SK-N-SH treated with all-trans-retinoic acid at 6 μM for 48 hours (cell line): ENCODE results near the gene CLIP1.

Experiments used
- ATAC-seq: fragments of 200-7000 bp; cut with Tn5 transposase; 3 replicates; pipeline ENCODE4 v1.9.1; 2020; ENCODE audit warnings: mild to moderate bottlenecking, moderate library complexity
- ARNTL ChIP-seq: fragments of 450-650 bp; formaldehyde crosslinking; IDR thresholded peaks from 2 replicates; pipeline ENCODE4 v1.5.0; 2020; ENCODE audit warnings: low read depth, mild to moderate bottlenecking, moderate library complexity, borderline replicate concordance
- BACH2 ChIP-seq: fragments of 250-450 bp; sonication (Bioruptor Pico); IDR thresholded peaks from 2 replicates; pipeline ENCODE4 v1.9.0; 2021; ENCODE audit warnings: mild to moderate bottlenecking, borderline replicate concordance
- CSDC2 ChIP-seq: fragments of 250-450 bp; sonication (Bioruptor Pico); IDR thresholded peaks from 2 replicates; pipeline ENCODE4 v1.5.0; 2020; ENCODE audit warnings: mild to moderate bottlenecking, moderate library complexity
- ESRRG ChIP-seq: fragments of 250-450 bp; sonication (Bioruptor Pico); IDR thresholded peaks from 2 replicates; pipeline ENCODE4 v1.6.1; 2021; ENCODE audit warnings: mild to moderate bottlenecking
- GLIS3 ChIP-seq: fragments of 250-450 bp; sonication (Bioruptor Pico); IDR thresholded peaks from 2 replicates; pipeline ENCODE4 v1.5.0; 2020; ENCODE audit warnings: mild to moderate bottlenecking, moderate library complexity
- ISL1 ChIP-seq: fragments of 250-450 bp; sonication (Bioruptor Pico); IDR thresholded peaks from 2 replicates; pipeline ENCODE4 v2.1.2; 2022; ENCODE audit warnings: mild to moderate bottlenecking, moderate library complexity
- OSR1 ChIP-seq: fragments of 250-450 bp; sonication (Bioruptor Pico); IDR thresholded peaks from 2 replicates; pipeline ENCODE4 v1.8.0; 2022; ENCODE audit warnings: moderate library complexity, mild to moderate bottlenecking, inconsistent platforms
- PPARA ChIP-seq: fragments of 250-450 bp; sonication (Bioruptor Pico); IDR thresholded peaks from 2 replicates; pipeline ENCODE4 v1.5.0; 2020; ENCODE audit warnings: mild to moderate bottlenecking, borderline replicate concordance
- SNAI2 ChIP-seq: fragments of 250-450 bp; sonication (Bioruptor Pico); IDR thresholded peaks from 2 replicates; pipeline ENCODE4 v1.5.0; 2020; ENCODE audit warnings: mild to moderate bottlenecking, moderate library complexity
- TCF4 ChIP-seq: fragments of 250-450 bp; sonication (Bioruptor Pico); IDR thresholded peaks from 2 replicates; pipeline ENCODE4 v1.8.0; 2021; ENCODE audit warnings: mild to moderate bottlenecking, moderate library complexity, borderline replicate concordance
- TOX ChIP-seq: fragments of 250-450 bp; sonication (Bioruptor Pico); IDR thresholded peaks from 2 replicates; pipeline ENCODE4 v1.8.0; 2021; ENCODE audit warnings: mild to moderate bottlenecking, moderate library complexity, borderline replicate concordance
- ZC3H10 ChIP-seq: fragments of 250-450 bp; sonication (Bioruptor Pico); IDR thresholded peaks from 2 replicates; pipeline ENCODE4 v1.5.1; 2021; ENCODE audit warnings: mild to moderate bottlenecking, moderate library complexity
- ZFP3 ChIP-seq: fragments of 250-450 bp; sonication (Bioruptor Pico); IDR thresholded peaks from 2 replicates; pipeline ENCODE4 v1.5.0; 2020; ENCODE audit warnings: mild to moderate bottlenecking, moderate library complexity
- ZFP30 ChIP-seq: fragments of 450-650 bp; formaldehyde crosslinking; IDR thresholded peaks from 2 replicates; pipeline ENCODE4 v1.5.0; 2022; ENCODE audit warnings: mild to moderate bottlenecking, moderate library complexity
- ZNF565 ChIP-seq: fragments of 450-650 bp; formaldehyde crosslinking; conservative IDR thresholded peaks from 2 replicates; pipeline ENCODE4 v1.5.0; 2020; ENCODE audit warnings: low read depth, mild to moderate bottlenecking, moderate library complexity
- ZNF70 ChIP-seq: fragments of 450-650 bp; formaldehyde crosslinking; IDR thresholded peaks from 2 replicates; pipeline ENCODE4 v1.5.0; 2020; ENCODE audit warnings: mild to moderate bottlenecking, moderate library complexity
- TF ChIP-seq, protein P1 (sequence below): fragments of 250-450 bp; sonication (Bioruptor Pico); IDR thresholded peaks from 2 replicates; pipeline ENCODE4 v1.5.1; 2020; ENCODE audit warnings: low read depth, mild to moderate bottlenecking, moderate library complexity
- TF ChIP-seq, protein P2 (sequence below): fragments of 250-450 bp; sonication (Bioruptor Pico); IDR thresholded peaks from 2 replicates; pipeline ENCODE4 v1.5.0; 2020; ENCODE audit warnings: mild to moderate bottlenecking, moderate library complexity
- TF ChIP-seq, protein P3 (sequence below): fragments of 250-450 bp; sonication (Bioruptor Pico); IDR thresholded peaks from 2 replicates; pipeline ENCODE4 v1.8.0; 2020; ENCODE audit warnings: mild to moderate bottlenecking, moderate library complexity, borderline replicate concordance
- TF ChIP-seq, protein P4 (sequence below): fragments of 250-450 bp; sonication (Bioruptor Pico); IDR thresholded peaks from 2 replicates; pipeline ENCODE4 v1.8.0; 2021; ENCODE audit warnings: low read depth, mild to moderate bottlenecking, moderate library complexity, borderline replicate concordance
- TF ChIP-seq, protein P5 (sequence below): fragments of 250-450 bp; sonication (Bioruptor Pico); IDR thresholded peaks from 2 replicates; pipeline ENCODE4 v1.5.1; 2021; ENCODE audit warnings: mild to moderate bottlenecking, moderate library complexity

The CLIP1 gene

DNA sequence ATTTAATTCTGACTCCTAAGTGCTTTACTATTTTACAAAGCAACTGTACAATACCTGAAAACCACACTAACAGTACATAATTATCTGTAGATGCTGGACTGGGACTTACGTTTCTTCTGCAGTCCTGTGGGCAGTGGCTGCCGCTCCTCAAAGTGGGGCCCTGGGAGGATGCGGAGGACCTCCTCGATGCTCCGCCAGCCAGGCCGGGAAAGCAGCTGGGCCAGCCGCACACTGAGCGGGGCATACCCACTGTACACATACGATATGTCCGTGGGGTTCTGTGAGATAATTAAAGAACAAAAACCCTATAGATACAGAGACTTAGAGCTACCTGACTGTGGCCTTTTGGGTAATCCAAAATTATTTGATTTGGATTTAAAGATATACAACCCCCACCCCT, 189.8 kb downstream of the CLIP1 start:
- no peak for TF ChIP-seq ARNTL (CRISPR knock-in tag)
- no peak for TF ChIP-seq ZC3H10
- TF ChIP-seq OSR1: no peak
- no peak for TF ChIP-seq GLIS3 (CRISPR knock-in tag)
- no peak for TF ChIP-seq TCF4 (CRISPR knock-in tag)
- no peak for TF ChIP-seq BACH2 (CRISPR knock-in tag)
- TF ChIP-seq ISL1 (CRISPR knock-in tag): no peak
- ATAC-seq: no peak

DNA sequence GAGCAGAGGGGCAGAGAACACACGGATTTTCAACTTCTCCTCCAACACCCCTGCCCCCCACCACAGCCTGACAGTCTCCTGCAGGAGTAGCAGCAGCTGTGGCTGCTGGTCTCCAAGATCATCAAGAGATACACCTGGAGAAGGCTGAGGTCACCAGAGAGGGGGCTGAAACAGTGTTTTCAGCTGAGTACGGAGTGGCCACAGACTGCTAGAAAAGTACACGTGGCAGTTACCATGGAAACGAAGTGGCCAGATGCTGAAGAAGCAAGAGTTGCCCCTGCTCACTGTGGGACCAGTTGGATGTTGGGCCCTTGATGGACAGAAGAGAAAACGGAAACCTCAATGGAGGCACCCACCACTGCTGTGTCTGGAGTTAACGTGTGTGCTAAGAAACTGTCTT, 191.7 kb downstream of the CLIP1 start:
- ATAC-seq: no peak
- TF ChIP-seq ZFP3 (CRISPR knock-in tag): no peak
- no peak for TF ChIP-seq PPARA (CRISPR knock-in tag)
- TF ChIP-seq ZNF565 (CRISPR knock-in tag): no peak
- no peak for TF ChIP-seq OSR1
- no peak for TF ChIP-seq ZNF70 (CRISPR knock-in tag)
- no peak for TF ChIP-seq ZFP30 (CRISPR knock-in tag)
- TF ChIP-seq, protein P1, sequence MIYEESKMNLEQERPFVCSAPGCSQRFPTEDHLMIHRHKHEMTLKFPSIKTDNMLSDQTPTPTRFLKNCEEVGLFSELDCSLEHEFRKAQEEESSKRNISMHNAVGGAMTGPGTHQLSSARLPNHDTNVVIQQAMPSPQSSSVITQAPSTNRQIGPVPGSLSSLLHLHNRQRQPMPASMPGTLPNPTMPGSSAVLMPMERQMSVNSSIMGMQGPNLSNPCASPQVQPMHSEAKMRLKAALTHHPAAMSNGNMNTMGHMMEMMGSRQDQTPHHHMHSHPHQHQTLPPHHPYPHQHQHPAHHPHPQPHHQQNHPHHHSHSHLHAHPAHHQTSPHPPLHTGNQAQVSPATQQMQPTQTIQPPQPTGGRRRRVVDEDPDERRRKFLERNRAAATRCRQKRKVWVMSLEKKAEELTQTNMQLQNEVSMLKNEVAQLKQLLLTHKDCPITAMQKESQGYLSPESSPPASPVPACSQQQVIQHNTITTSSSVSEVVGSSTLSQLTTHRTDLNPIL (CRISPR knock-in tag): no peak
- TF ChIP-seq, protein P2, sequence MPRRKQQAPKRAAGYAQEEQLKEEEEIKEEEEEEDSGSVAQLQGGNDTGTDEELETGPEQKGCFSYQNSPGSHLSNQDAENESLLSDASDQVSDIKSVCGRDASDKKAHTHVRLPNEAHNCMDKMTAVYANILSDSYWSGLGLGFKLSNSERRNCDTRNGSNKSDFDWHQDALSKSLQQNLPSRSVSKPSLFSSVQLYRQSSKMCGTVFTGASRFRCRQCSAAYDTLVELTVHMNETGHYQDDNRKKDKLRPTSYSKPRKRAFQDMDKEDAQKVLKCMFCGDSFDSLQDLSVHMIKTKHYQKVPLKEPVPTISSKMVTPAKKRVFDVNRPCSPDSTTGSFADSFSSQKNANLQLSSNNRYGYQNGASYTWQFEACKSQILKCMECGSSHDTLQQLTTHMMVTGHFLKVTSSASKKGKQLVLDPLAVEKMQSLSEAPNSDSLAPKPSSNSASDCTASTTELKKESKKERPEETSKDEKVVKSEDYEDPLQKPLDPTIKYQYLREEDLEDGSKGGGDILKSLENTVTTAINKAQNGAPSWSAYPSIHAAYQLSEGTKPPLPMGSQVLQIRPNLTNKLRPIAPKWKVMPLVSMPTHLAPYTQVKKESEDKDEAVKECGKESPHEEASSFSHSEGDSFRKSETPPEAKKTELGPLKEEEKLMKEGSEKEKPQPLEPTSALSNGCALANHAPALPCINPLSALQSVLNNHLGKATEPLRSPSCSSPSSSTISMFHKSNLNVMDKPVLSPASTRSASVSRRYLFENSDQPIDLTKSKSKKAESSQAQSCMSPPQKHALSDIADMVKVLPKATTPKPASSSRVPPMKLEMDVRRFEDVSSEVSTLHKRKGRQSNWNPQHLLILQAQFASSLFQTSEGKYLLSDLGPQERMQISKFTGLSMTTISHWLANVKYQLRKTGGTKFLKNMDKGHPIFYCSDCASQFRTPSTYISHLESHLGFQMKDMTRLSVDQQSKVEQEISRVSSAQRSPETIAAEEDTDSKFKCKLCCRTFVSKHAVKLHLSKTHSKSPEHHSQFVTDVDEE (CRISPR knock-in tag): no peak
- TF ChIP-seq TCF4 (CRISPR knock-in tag): no peak
- TF ChIP-seq CSDC2 (CRISPR knock-in tag): no peak
- TF ChIP-seq ZC3H10: no peak
- TF ChIP-seq, protein P3, sequence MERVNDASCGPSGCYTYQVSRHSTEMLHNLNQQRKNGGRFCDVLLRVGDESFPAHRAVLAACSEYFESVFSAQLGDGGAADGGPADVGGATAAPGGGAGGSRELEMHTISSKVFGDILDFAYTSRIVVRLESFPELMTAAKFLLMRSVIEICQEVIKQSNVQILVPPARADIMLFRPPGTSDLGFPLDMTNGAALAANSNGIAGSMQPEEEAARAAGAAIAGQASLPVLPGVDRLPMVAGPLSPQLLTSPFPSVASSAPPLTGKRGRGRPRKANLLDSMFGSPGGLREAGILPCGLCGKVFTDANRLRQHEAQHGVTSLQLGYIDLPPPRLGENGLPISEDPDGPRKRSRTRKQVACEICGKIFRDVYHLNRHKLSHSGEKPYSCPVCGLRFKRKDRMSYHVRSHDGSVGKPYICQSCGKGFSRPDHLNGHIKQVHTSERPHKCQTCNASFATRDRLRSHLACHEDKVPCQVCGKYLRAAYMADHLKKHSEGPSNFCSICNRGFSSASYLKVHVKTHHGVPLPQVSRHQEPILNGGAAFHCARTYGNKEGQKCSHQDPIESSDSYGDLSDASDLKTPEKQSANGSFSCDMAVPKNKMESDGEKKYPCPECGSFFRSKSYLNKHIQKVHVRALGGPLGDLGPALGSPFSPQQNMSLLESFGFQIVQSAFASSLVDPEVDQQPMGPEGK (CRISPR knock-in tag): no peak
- TF ChIP-seq, protein P4, sequence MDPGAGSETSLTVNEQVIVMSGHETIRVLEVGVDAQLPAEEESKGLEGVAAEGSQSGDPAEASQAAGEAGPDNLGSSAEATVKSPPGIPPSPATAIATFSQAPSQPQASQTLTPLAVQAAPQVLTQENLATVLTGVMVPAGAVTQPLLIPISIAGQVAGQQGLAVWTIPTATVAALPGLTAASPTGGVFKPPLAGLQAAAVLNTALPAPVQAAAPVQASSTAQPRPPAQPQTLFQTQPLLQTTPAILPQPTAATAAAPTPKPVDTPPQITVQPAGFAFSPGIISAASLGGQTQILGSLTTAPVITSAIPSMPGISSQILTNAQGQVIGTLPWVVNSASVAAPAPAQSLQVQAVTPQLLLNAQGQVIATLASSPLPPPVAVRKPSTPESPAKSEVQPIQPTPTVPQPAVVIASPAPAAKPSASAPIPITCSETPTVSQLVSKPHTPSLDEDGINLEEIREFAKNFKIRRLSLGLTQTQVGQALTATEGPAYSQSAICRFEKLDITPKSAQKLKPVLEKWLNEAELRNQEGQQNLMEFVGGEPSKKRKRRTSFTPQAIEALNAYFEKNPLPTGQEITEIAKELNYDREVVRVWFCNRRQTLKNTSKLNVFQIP (CRISPR knock-in tag): no peak

DNA sequence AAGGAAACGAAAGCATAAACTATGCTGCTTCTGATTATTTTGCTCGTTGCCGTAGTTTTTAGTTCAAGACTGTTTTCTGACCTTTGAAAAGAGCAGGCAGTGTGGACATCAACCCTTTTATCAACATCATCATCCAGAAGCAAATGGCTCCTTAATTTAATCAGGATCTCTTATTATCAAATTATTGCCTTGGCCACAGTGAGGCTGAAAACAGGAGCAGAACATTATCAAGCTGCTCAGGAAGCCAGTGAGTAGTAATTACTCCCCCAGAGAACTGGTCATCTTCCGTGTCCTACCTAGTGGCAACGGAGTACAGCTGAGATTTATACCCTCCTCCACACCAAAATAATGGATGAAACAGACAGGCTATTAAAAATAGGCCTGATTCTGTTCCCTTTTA, 194.4 kb downstream of the CLIP1 start:
- TF ChIP-seq, protein P5, sequence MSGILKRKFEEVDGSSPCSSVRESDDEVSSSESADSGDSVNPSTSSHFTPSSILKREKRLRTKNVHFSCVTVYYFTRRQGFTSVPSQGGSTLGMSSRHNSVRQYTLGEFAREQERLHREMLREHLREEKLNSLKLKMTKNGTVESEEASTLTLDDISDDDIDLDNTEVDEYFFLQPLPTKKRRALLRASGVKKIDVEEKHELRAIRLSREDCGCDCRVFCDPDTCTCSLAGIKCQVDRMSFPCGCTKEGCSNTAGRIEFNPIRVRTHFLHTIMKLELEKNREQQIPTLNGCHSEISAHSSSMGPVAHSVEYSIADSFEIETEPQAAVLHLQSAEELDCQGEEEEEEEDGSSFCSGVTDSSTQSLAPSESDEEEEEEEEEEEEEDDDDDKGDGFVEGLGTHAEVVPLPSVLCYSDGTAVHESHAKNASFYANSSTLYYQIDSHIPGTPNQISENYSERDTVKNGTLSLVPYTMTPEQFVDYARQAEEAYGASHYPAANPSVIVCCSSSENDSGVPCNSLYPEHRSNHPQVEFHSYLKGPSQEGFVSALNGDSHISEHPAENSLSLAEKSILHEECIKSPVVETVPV (CRISPR knock-in tag): peak; percentile 64; the same call in 1 of the 2 replicates
- TF ChIP-seq ISL1 (CRISPR knock-in tag): peak; percentile 99
- TF ChIP-seq TCF4 (CRISPR knock-in tag): peak; percentile 96
- peak; percentile 95; the same call in 1 of the 2 replicates for TF ChIP-seq GLIS3 (CRISPR knock-in tag)
- TF ChIP-seq TOX (CRISPR knock-in tag): no peak
- peak; percentile 71; the same call in 1 of the 2 replicates for TF ChIP-seq SNAI2 (CRISPR knock-in tag)
- no peak for TF ChIP-seq OSR1
- TF ChIP-seq ARNTL (CRISPR knock-in tag): no peak
- TF ChIP-seq BACH2 (CRISPR knock-in tag): no peak
- TF ChIP-seq ZC3H10: no peak
- peak; percentile 78; the same call in 1 of the 2 replicates for TF ChIP-seq ESRRG (CRISPR knock-in tag)
- TF ChIP-seq CSDC2 (CRISPR knock-in tag): no peak
- TF ChIP-seq, protein P2 (CRISPR knock-in tag): peak; percentile 90
- TF ChIP-seq ZFP3 (CRISPR knock-in tag): peak; percentile 53; the same call in 1 of the 2 replicates
- TF ChIP-seq PPARA (CRISPR knock-in tag): 0 out of 2 replicates have a peak, but pooled peaks have one; percentile 38
- peak; percentile 1; the same call in 1 of the 3 replicates for ATAC-seq
